ENCODE results near the gene MTTP.

DNA sequence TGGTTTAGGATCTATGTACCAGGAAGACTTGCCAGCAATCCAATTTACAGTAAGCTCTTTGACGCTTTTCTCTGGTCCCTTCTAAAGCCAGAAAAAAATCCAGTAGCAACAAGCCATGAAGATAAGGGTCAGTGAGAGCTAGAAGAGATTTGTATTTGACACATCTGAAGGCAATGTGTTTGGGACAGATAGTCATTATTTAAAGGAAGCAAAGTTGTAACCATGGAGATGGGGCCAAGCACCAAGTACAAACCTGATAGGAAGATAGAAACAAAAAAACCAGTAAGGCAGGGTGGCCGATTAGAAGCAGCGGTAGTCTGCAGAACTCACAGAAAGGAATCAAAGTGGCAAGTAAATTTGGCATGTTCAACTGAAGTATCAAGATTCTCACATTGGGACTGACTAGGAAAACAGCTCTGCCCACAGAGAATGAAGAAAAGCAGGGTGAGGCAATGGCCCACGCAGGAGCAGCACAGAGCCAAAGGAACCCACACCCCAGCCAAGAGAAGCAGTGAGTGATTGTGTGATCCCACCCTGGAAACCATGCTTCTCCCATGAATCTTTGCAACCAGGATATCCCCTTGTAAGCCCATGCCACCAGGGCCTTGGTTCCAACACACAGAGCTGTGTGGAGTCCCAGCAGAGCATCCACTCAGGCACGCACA, 95.9 kb downstream of the MTTP start:
- no peak for TF ChIP-seq EZH2phosphoT487 (conservative IDR thresholded peaks at IDR 0.05; ENCODE audit: low read length)
- TF ChIP-seq, protein P1, sequence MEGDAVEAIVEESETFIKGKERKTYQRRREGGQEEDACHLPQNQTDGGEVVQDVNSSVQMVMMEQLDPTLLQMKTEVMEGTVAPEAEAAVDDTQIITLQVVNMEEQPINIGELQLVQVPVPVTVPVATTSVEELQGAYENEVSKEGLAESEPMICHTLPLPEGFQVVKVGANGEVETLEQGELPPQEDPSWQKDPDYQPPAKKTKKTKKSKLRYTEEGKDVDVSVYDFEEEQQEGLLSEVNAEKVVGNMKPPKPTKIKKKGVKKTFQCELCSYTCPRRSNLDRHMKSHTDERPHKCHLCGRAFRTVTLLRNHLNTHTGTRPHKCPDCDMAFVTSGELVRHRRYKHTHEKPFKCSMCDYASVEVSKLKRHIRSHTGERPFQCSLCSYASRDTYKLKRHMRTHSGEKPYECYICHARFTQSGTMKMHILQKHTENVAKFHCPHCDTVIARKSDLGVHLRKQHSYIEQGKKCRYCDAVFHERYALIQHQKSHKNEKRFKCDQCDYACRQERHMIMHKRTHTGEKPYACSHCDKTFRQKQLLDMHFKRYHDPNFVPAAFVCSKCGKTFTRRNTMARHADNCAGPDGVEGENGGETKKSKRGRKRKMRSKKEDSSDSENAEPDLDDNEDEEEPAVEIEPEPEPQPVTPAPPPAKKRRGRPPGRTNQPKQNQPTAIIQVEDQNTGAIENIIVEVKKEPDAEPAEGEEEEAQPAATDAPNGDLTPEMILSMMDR (IDR thresholded peaks at IDR 0.05; ENCODE audit: insufficient read depth, low read length, poor library complexity, severe bottlenecking) = no peak

Measured in SU-DHL-6 (cell line).